ENCODE results near the gene CTBP2.

GRCh38 chr10:124993345-124993708, 167.0 kb downstream of the CTBP2 start:
- TF ChIP-seq CTCF (CRISPR knock-in tag; IDR thresholded peaks at IDR 0.05) = no peak
- TF ChIP-seq ZBTB2 (CRISPR knock-in tag; IDR thresholded peaks at IDR 0.05; ENCODE audit: low read depth) = no peak
- no peak for TF ChIP-seq ZFX (CRISPR knock-in tag; IDR thresholded peaks at IDR 0.05; ENCODE audit: low read depth)
- TF ChIP-seq EHMT2 (IDR thresholded peaks at IDR 0.05; ENCODE audit: borderline replicate concordance, low read depth, low read length) = no peak

Data from HepG2 (cell line).